ENCODE results near the gene EPHA1. TPM values are rescaled to one million over a fixed set of nuclear protein-coding genes. Genes with fewer than 3 reads are reported as not detected.

Gene EPHA1
- total RNA-seq, 6 donors from 2014 or later, result 5.3 to 18.9 (median 13.0) TPM

- Histone ChIP-seq H3K36me3 (no peaks in the 10 kb centered on the region), H3K27me3 (no peaks in the 10 kb centered on the region), H3K9me3 (no peaks in the 10 kb centered on the region), H3K4me1 (peaks cover 0 to 11% (median 6%) of the 10 kb centered on the region in 4 donors), H3K4me3 (no peak overlapping the region), H3K27ac (no peak overlapping the region)
- no peak for ATAC-seq (ENCODE audit: low FRiP score in 2 of 2)
- WGBS, 2 donors, result 84 to 90% methylated on average over 4 of the region's 4 CpGs
- no peak for DNase-seq
- TF ChIP-seq POLR2A (IDR thresholded peaks at IDR 0.05), result no peak
- no peak for TF ChIP-seq POLR2AphosphoS5 (IDR thresholded peaks at IDR 0.05)
- TF ChIP-seq EP300 (IDR thresholded peaks at IDR 0.05), result no peak
- TF ChIP-seq, protein P1, sequence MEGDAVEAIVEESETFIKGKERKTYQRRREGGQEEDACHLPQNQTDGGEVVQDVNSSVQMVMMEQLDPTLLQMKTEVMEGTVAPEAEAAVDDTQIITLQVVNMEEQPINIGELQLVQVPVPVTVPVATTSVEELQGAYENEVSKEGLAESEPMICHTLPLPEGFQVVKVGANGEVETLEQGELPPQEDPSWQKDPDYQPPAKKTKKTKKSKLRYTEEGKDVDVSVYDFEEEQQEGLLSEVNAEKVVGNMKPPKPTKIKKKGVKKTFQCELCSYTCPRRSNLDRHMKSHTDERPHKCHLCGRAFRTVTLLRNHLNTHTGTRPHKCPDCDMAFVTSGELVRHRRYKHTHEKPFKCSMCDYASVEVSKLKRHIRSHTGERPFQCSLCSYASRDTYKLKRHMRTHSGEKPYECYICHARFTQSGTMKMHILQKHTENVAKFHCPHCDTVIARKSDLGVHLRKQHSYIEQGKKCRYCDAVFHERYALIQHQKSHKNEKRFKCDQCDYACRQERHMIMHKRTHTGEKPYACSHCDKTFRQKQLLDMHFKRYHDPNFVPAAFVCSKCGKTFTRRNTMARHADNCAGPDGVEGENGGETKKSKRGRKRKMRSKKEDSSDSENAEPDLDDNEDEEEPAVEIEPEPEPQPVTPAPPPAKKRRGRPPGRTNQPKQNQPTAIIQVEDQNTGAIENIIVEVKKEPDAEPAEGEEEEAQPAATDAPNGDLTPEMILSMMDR (IDR thresholded peaks at IDR 0.05), result no peak
Measured at GRCh38 chr7:143346018-143346417, 62.6 kb downstream of the EPHA1 start.

DNA sequence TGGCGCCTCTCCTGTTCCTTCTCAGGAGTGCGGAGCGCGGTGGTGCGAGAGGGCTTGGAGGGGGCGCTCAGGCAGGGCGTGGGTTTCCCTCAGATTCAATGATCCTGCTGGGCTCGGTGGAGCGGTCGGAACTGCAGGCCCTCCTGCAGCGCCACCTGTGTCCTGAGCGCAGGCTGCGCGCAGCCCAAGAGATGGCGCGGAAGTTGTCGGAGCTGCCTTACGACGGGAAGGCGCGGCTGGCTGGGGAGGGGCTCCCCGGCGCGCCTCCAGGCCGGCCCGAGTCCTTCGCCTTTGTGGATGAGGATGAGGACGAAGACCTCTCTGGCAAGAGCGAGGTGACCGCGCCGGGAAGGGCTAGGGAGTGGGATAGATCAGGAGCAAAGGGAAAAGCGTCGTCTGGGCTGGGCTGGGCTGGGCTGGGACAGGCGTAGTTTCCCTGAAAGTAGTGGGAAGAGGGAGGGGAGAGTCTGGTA lies 63.2 kb downstream of the EPHA1 start:
- Histone ChIP-seq H3K4me3 (peak overlapping the region in 2 of 4 donors; percentile 26), H3K9me3 (no peaks in the 10 kb centered on the region), H3K4me1 (peaks cover 0 to 11% (median 6%) of the 10 kb centered on the region in 4 donors), H3K27me3 (no peaks in the 10 kb centered on the region), H3K36me3 (no peaks in the 10 kb centered on the region), H3K27ac (no peak overlapping the region)
- ATAC-seq (ENCODE audit: low FRiP score in 2 of 2) (peak; percentile 77 to 83), DNase-seq (peak; percentile 75 to 90)
- WGBS, 2 donors, result 6 to 9% methylated on average over 28 to 34 of the region's 35 CpGs
- TF ChIP-seq, protein P1 (IDR thresholded peaks at IDR 0.05), result peak; percentile 35 to 60 (median 48)
- no peak for TF ChIP-seq POLR2AphosphoS5 (IDR thresholded peaks at IDR 0.05)

DNA sequence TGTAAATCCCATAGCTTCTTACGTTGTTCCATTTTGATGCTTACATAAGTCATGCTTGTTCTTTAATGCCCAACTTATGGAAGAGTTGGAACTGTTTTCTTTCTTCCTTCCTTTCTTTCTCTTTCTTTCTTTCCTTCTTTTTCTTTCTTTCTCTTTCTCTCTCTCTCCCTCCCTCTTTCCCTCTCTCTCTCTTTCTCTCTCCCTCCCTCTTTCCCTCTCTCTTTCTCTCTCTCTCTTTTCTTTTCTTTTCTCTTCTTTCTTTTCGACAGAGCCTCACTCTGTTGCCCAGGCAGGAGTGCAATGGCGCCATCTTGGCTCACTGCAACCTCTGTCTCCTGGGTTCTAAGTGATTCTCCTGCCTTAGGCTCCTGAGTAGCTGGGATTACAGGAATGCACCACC lies 65.1 kb downstream of the EPHA1 start:
- Histone ChIP-seq H3K4me1 (peaks cover 0 to 11% (median 6%) of the 10 kb centered on the region in 4 donors), H3K27me3 (no peaks in the 10 kb centered on the region), H3K4me3 (no peak overlapping the region), H3K27ac (no peak overlapping the region), H3K9me3 (no peaks in the 10 kb centered on the region), H3K36me3 (no peaks in the 10 kb centered on the region)
- DNase-seq (no peak), ATAC-seq (ENCODE audit: low FRiP score in 2 of 2) (no peak)
- TF ChIP-seq POLR2A (IDR thresholded peaks at IDR 0.05) (no peak), EP300 (IDR thresholded peaks at IDR 0.05) (no peak), POLR2AphosphoS5 (IDR thresholded peaks at IDR 0.05) (no peak)
- TF ChIP-seq, protein P1 (IDR thresholded peaks at IDR 0.05), result no peak
- 60 to 93% methylated on average over 3 of the region's 3 CpGs for WGBS, 2 donors

DNA sequence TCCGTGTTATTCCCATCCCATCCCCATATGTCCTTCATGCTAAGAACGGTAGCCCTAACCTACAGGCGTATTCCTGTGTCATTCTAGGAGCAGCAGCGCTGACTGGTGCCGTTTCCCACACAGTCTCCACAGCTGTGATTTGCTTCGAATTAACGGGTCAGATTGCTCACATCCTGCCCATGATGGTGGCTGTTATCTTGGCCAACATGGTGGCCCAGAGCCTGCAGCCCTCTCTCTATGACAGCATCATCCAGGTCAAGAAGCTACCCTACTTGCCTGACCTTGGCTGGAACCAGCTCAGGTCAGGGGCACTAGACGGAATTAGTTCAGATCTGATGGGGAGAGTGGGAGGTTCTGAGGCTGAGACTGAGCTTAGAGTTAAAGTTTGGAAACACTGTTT lies 66.8 kb downstream of the EPHA1 start:
- 93 to 96% methylated on average over 8 of the region's 8 CpGs for WGBS, 2 donors
- TF ChIP-seq, protein P1 (IDR thresholded peaks at IDR 0.05), result no peak
- TF ChIP-seq EP300 (IDR thresholded peaks at IDR 0.05), result no peak
- TF ChIP-seq POLR2A (IDR thresholded peaks at IDR 0.05), result no peak
- no peak for TF ChIP-seq POLR2AphosphoS5 (IDR thresholded peaks at IDR 0.05)

More for the DNA sequence above, 66.8 kb downstream of the EPHA1 start:
- DNase-seq (no peak), ATAC-seq (ENCODE audit: low FRiP score in 2 of 2) (no peak)
- Histone ChIP-seq H3K9me3 (no peaks in the 10 kb centered on the region), H3K36me3 (no peaks in the 10 kb centered on the region), H3K4me1 (peaks cover 0 to 11% (median 6%) of the 10 kb centered on the region in 4 donors), H3K4me3 (no peak overlapping the region), H3K27ac (no peak overlapping the region), H3K27me3 (no peaks in the 10 kb centered on the region)

Small RNA genes lying within 50 kb of the gene (small RNA-seq; reads per million reads assigned to genes)
- gene MIR6892, result 0.26 to 0.86 (median 0.45) reads per million in 4 donors

Other genes with a start within 250 kb of the EPHA1 start
- not detected for gene TAS2R39, start 225.4 kb downstream of the EPHA1 start, total RNA-seq
- gene TAS2R40, start 186.8 kb downstream of the EPHA1 start, total RNA-seq, result not detected
- 100 to 1,000 TPM; 140 to 194 (median 158) TPM for gene GSTK1, start 145.4 kb downstream of the EPHA1 start, total RNA-seq
- gene TMEM139, start 123.9 kb downstream of the EPHA1 start, total RNA-seq, result 10 to 100 TPM; 13.6 to 52.7 (median 33.0) TPM
- gene CASP2, start 120.5 kb downstream of the EPHA1 start, total RNA-seq, result 10 to 100 TPM in 5 of 6 donors, 1 to 10 TPM in 1; 9.1 to 34.8 (median 24.3) TPM
- under 1 TPM in 1 of 6 donors, not detected in 5; 0.10 TPM for gene CLCN1, start 92.7 kb downstream of the EPHA1 start, total RNA-seq
- 1 to 10 TPM in 1 of 6 donors, under 1 TPM in 4, not detected in 1; 0.59 to 5.7 (median 0.67) TPM for gene FAM131B, start 46.1 kb downstream of the EPHA1 start, total RNA-seq
- 100 to 1,000 TPM in 5 of 6 donors, 10 to 100 TPM in 1; 44.6 to 345 (median 222) TPM for gene ZYX, start 27.5 kb downstream of the EPHA1 start, total RNA-seq
- 1 to 10 TPM in 2 of 6 donors, under 1 TPM in 1, not detected in 3; 0.83 to 3.1 (median 1.2) TPM for gene TAS2R60, start 34.6 kb upstream of the EPHA1 start, total RNA-seq
- gene TAS2R41, start 69.0 kb upstream of the EPHA1 start, total RNA-seq, result under 1 TPM in 2 of 6 donors, not detected in 4; 0.46 to 0.54 TPM
- gene CTAGE15, start 162.9 kb upstream of the EPHA1 start, total RNA-seq, result 1 to 10 TPM in 1 of 6 donors, under 1 TPM in 3, not detected in 2; 0.20 to 4.2 (median 0.53) TPM
- 1 to 10 TPM; 2.3 to 7.9 (median 5.7) TPM for gene TCAF2, start 212.1 kb upstream of the EPHA1 start, total RNA-seq